ENCODE data around the gene DDO. TPM values are rescaled to one million over a fixed set of nuclear protein-coding genes. Genes with fewer than 3 reads are reported as not detected.

The DDO gene
- total RNA-seq, 4 donors from 2014 or later: 0.59 to 2.1 (median 1.4) TPM

DNA sequence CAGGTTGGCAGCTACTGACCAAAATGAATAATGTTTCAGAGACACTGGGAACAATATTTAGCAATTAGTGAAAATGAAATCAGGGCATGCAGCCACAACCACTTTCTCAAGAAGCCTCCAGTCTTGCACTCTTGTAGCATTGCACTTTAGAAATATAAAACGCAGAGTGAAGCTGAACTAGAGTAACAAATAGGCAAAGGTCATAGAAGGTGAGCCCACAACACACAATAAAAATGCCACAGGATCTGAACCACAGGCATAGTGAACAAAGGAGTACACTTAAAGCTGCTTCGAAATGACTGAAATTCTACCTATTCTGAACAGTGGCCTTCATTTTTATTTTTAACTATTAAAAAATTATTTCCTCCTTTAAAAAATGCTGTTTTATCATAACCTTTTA is 25.0 kb downstream of the DDO start:
- Histone ChIP-seq H3K27me3 (no peaks in the 10 kb centered on the region), H3K9me3 (no peaks in the 10 kb centered on the region), H3K27ac (no peak overlapping the region), H3K4me3 (no peak overlapping the region), H3K4me1 (peaks cover 0 to 5% (median 0%) of the 10 kb centered on the region in 4 donors), H3K36me3 (no peaks in the 10 kb centered on the region)
- DNase-seq (ENCODE audit: low spot score in 2 of 2): no peak
- TF ChIP-seq, protein P1, sequence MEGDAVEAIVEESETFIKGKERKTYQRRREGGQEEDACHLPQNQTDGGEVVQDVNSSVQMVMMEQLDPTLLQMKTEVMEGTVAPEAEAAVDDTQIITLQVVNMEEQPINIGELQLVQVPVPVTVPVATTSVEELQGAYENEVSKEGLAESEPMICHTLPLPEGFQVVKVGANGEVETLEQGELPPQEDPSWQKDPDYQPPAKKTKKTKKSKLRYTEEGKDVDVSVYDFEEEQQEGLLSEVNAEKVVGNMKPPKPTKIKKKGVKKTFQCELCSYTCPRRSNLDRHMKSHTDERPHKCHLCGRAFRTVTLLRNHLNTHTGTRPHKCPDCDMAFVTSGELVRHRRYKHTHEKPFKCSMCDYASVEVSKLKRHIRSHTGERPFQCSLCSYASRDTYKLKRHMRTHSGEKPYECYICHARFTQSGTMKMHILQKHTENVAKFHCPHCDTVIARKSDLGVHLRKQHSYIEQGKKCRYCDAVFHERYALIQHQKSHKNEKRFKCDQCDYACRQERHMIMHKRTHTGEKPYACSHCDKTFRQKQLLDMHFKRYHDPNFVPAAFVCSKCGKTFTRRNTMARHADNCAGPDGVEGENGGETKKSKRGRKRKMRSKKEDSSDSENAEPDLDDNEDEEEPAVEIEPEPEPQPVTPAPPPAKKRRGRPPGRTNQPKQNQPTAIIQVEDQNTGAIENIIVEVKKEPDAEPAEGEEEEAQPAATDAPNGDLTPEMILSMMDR (IDR thresholded peaks at IDR 0.05): no peak
- TF ChIP-seq EP300 (IDR thresholded peaks at IDR 0.05) (no peak), POLR2A (IDR thresholded peaks at IDR 0.05) (no peak)
- 16 to 17% methylated on average over 2 of the region's 2 CpGs for WGBS, 2 donors

DNA sequence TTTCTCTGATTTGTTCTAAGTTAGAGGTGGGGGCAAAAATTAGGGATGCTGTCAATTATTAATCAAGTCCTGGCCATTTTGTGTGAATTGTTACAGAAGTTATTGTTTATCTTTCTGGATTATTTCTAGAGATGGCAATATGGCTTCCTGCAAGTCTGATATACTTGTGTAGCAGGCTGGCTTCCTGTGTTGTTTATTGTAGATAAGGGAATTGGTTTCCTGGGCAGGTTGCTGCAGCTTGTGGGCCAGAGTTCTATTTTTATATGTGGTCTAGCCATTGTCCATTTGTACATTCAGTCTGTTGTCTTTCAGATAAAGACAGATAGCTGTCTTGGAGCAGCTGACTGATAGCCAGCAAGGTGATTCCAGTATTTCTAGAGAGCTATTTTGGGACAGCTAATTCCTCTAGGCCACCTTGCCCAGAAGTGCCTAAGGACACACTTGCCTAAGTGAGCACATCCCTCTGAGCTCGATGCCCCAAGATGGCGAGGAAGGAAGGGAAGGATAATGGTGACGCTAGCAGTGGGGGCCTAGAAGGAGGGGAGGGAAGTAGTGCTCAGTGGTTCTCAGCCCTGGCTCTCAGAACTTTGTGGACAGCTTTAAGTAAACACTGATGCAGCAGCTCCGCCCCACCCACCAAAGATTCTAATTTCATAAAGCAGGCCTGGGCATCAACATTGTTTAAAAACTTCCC is 25.5 kb downstream of the DDO start:
- Histone ChIP-seq H3K27ac (no peak overlapping the region), H3K27me3 (no peaks in the 10 kb centered on the region), H3K4me3 (no peak overlapping the region), H3K9me3 (no peaks in the 10 kb centered on the region), H3K4me1 (peaks cover 0 to 5% (median 0%) of the 10 kb centered on the region in 4 donors), H3K36me3 (no peaks in the 10 kb centered on the region)
- WGBS, 2 donors: 78 to 80% methylated on average over 4 of the region's 4 CpGs
- no peak for DNase-seq (ENCODE audit: low spot score in 2 of 2)
- TF ChIP-seq, protein P1 (IDR thresholded peaks at IDR 0.05): no peak
- TF ChIP-seq EP300 (IDR thresholded peaks at IDR 0.05) (no peak), POLR2A (IDR thresholded peaks at IDR 0.05) (no peak)

DNA sequence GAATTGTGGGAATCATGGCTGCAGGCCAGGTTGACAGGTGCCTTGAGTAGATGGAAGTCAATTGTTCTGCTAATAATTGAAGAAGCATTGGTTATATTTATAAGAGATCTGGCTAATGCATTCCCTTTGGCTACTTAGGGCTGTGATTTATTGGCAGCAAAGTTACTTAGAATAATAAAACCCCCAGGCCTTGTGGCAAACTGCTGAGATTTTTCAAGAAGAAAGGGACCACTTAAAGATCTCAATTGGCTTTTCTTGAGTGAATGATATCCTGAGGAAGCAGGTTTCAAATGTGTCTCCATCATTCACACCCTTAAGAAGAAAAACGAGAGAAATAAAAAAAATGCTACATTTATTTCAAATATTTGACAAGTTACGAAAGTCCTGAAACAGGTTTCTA is 27.4 kb downstream of the DDO start:
- no peak for DNase-seq (ENCODE audit: low spot score in 2 of 2)
- 71 to 81% methylated on average over 2 of the region's 2 CpGs for WGBS, 2 donors
- no peak for TF ChIP-seq POLR2A (IDR thresholded peaks at IDR 0.05)
- no peak for TF ChIP-seq EP300 (IDR thresholded peaks at IDR 0.05)
- TF ChIP-seq, protein P1 (IDR thresholded peaks at IDR 0.05): no peak

DNA sequence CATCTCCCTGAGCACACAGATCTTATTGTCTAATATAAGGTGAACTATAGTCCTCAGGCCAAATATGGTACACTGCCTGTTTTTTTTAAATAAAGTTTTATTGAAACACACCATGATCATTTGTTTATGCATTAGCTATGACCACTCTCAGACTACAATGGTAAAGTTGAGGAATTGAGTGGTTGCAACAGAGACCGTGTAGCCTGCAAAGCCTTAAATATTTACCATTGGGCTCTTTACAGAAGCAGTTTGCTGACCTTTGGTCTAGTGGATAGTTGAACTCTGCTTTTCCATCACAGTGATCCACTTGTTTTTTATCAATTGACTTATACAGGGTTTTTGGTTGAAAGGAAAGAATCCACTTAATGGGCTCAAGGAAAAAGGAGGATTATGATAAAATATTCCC is 29.9 kb downstream of the DDO start:
- no peaks in the 10 kb centered on the region for H3K36me3 ChIP-seq
- TF ChIP-seq POLR2A (IDR thresholded peaks at IDR 0.05) (no peak), EP300 (IDR thresholded peaks at IDR 0.05) (no peak)
- TF ChIP-seq, protein P1 (IDR thresholded peaks at IDR 0.05): no peak
- H3K27ac ChIP-seq: no peak overlapping the region
- 48 to 59% methylated on average over 1 of the region's 1 CpG for WGBS, 2 donors
- H3K4me1 ChIP-seq: peaks cover 0 to under 1% (median 0%) of the 10 kb centered on the region in 4 donors
- H3K4me3 ChIP-seq: no peak overlapping the region
- H3K27me3 ChIP-seq: no peaks in the 10 kb centered on the region
- no peak for DNase-seq (ENCODE audit: low spot score in 2 of 2)
- no peaks in the 10 kb centered on the region for H3K9me3 ChIP-seq

More for the DNA sequence above, 27.4 kb downstream of the DDO start:
- H3K27ac ChIP-seq: no peak overlapping the region
- no peaks in the 10 kb centered on the region for H3K9me3 ChIP-seq
- no peak overlapping the region for H3K4me3 ChIP-seq
- H3K36me3 ChIP-seq: no peaks in the 10 kb centered on the region
- peaks cover 0 to 5% (median 0%) of the 10 kb centered on the region in 4 donors for H3K4me1 ChIP-seq
- no peaks in the 10 kb centered on the region for H3K27me3 ChIP-seq

DNA sequence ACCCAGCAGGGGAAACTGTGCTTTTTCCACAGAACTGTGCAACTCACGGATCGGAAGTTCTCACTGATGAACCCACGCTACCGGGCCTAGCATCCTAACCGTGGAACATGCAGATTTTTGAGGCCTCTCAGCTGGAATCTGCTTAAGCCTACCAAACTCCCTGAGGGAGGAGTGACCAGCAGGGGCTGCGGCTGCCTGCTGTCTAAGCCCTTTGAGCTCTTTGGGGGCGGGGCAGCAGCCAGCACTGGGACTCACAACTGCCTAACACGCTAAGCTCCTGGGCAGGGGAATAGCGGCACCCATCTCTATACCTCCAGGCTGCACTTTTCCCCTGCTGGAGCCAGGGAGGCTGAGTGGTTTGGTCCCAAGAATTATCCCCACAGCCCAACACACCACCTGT is 36.8 kb downstream of the DDO start:
- Histone ChIP-seq H3K27ac (no peak overlapping the region), H3K9me3 (no peaks in the 10 kb centered on the region), H3K4me3 (no peak overlapping the region), H3K4me1 (no peaks in the 10 kb centered on the region), H3K27me3 (no peaks in the 10 kb centered on the region), H3K36me3 (no peaks in the 10 kb centered on the region)
- no peak for DNase-seq (ENCODE audit: low spot score in 2 of 2)
- TF ChIP-seq POLR2A (IDR thresholded peaks at IDR 0.05) (no peak), EP300 (IDR thresholded peaks at IDR 0.05) (no peak)
- TF ChIP-seq, protein P1 (IDR thresholded peaks at IDR 0.05): no peak
- 70 to 94% methylated on average over 6 of the region's 9 CpGs for WGBS, 2 donors

Measured in tibial nerve (tissue), 4 donors.